Right cardiac atrium (tissue), 5 donors: ENCODE data around the gene ZNF467. TPM values are rescaled to one million over a fixed set of nuclear protein-coding genes. Genes with fewer than 3 reads are reported as not detected.
A peak's percentile ranks its signal among the peaks of the same experiment; 100 is the strongest.

Experiments used
- ATAC-seq, 2 donors: fragments of 200-7000 bp; cut with Tn5 transposase; one replicate each; pipeline versions ENCODE4 v1.8.0 to v1.9.1; 2020; ENCODE audit warnings: moderate library complexity in 2 of 2, mild to moderate bottlenecking in 1 of 2
- DNase-seq, 3 donors: peaks; one replicate each; pipeline ENCODE4 v3.0.0-alpha.2; 2020
- H3K27ac ChIP-seq: one replicate; pipeline ENCODE4 v1.5.1; 2013; ENCODE audit warnings: mild to moderate bottlenecking, low read length, control low read depth, moderate library complexity
- H3K27me3 ChIP-seq: one replicate; pipeline ENCODE4 v1.6.1; 2013; ENCODE audit not compliant: control insufficient read depth, insufficient read depth
- H3K4me1 ChIP-seq: one replicate; pipeline ENCODE4 v1.6.1; 2013; ENCODE audit warnings: low read length; ENCODE audit not compliant: control insufficient read depth, insufficient read depth
- H3K4me3 ChIP-seq: one replicate; pipeline ENCODE4 v1.5.1; 2013; ENCODE audit warnings: low read length, control low read depth
- H3K9me3 ChIP-seq: one replicate; pipeline ENCODE4 v1.6.1; 2013; ENCODE audit warnings: low read length; ENCODE audit not compliant: control insufficient read depth
- WGBS: extraction: QIAGEN DNeasy Blood & Tissue Kit; methylation state at CpG from one replicate; pipeline ENCODE4 v1.1.7; 2013; 5-methylcytosine and 5-hydroxymethylcytosine counted together
- intact Hi-C, 4 donors: fragments of 100-400 bp; cut with DNase I; formaldehyde crosslinking; loops; one replicate each; pipeline versions ENCODE4 v1.11.0 to v1.14.0; 2022 to 2023
- polyA plus RNA-seq: library from polyadenylated mRNA; stranded (reverse); fragments of 200-250 nt; gene quantifications from one replicate; pipeline ENCODE4 v1.2.3, GENCODE V29; 2013
- total RNA-seq, 4 donors: library from RNA; stranded (reverse); fragmentation: NEBNext Ultra II Directional; extraction: Animal tissue kit (Norgen Biotek cat#: 25700); gene quantifications; one replicate each; pipeline ENCODE4 v1.2.1, GENCODE V29; 2021
- donor health status: healthy with polysubstance abuse.
- donor health status: DM: no; HTN: yes; CAD: no.
- donor health status: DM: no; HTN: no; CAD: no.
- donor health status: DM: no; HTN: yes; CAD: no; lungs with severe emphysema.
- donor health status: DM: yes; HTN: yes; CAD: no.

ZNF467 gene
- total and polyA plus RNA-seq, 5 donors: 6.6 to 15.6 (median 10.8) TPM

DNA sequence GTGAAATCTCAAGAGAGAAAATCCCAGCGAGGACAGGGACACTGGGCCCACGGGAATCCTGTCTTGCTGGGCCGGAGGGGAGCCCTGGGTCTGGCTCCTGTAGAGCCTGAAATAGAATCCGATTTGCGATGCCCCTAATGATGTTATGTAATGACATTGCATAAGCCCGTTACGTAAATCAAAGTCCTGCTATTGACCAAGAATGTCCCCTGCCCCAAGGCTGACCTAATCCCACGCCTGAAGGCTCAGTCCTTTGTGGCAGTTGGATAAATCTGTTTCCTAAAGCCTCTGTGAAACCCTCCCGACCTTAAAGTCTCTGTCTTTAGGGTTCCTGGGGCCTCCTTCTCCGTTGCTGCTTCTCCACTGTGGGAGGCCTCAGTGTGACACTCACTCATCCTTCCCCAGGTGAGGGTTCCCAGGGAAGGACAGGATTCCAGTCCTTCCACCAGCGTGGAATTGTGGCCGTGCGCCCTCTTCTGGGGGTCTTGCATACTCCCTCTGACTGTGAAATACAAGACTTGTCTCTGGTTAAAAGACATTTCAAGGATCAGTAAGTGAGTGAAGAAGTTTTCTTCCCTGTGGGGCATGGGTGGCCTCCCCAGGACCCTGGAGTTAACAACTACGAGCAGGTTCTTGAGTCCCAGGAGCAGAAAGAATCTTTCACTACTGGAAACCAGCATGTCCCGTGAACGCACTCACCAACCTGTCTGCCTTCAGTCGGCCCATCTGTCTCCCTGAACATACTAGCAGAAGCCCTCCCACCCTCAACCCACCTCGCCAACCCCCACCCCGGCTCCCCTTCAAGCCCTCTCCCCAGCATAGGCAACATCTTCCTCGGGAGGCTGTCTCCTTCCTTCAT lies 19.8 kb downstream of the ZNF467 start:
- WGBS: 58% methylated on average over 20 of the region's 20 CpGs

DNA sequence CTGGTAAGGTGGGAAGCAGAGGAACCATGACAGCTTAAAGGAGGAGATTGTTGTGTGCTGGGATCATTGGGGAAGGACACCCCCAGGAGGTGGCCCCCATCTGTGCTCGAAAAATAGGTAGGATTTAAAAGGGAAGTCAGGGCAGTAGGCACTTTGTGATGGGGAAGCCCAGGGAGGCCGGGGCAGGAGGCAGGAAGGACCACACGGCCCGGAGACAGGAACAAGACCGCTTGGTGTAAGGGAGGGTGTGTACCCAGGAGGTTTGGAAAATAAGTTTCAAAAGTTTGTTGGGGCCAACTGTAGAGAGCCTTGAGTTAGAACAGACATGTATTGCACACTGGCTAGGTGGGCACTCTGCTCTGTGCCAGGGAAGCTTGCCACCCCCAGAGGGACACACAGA lies 20.7 kb downstream of the ZNF467 start:
- Histone ChIP-seq H3K4me3 (no peak overlapping the region), H3K4me1 (no peaks in the 10 kb centered on the region), H3K27ac (no peak overlapping the region), H3K9me3 (no peaks in the 10 kb centered on the region), H3K27me3 (no peaks in the 10 kb centered on the region)
- WGBS: 77% methylated on average over 5 of the region's 5 CpGs
- intact Hi-C loops: no loop called here
- ATAC-seq (no peak), DNase-seq (no peak)

More for the DNA sequence above, 19.8 kb downstream of the ZNF467 start:
- Histone ChIP-seq H3K9me3 (no peaks in the 10 kb centered on the region), H3K4me3 (no peak overlapping the region), H3K27me3 (no peaks in the 10 kb centered on the region), H3K4me1 (no peaks in the 10 kb centered on the region), H3K27ac (no peak overlapping the region)
- peak; percentile 41 to 53 for ATAC-seq
- intact Hi-C loops: no loop called here
- peak in 2 of 3 donors; percentile 71 to 75 for DNase-seq

DNA sequence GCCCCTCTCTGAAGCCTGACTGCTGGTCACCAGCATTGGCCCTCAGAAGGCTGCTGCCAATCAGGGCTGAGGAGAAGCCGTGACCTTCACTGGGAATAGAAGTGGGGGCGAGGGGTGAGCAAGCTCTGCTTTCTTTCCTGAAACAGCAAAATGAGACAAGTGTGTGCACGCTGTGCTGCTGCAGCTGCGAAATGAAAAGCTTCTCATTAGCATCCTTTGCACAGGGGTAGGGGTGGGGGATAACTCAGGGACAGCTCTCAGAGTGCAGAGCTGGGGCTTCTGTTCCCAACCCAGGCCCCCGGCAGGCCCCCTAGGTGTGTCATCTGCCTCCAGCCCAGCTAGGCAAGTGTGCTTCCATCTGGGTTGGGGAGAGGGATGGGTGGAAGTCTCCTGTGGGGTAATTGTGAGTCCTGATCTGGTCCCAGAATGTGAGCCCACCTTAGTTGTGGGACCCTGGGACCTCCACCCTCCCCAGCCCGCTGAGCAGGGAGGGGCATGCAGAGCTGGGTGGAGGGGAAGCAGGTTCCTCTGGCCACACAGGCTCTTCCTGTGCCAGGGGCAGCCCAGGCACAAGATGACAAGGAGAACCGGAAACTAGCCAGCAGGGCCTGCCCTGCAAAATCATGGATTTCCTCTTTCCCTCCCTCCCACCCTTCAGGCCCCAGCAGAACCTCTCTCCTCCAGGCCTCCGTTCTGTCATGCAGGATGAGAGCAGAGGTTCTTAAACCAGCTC lies 22.2 kb downstream of the ZNF467 start:
- H3K27me3 ChIP-seq: no peaks in the 10 kb centered on the region
- no peaks in the 10 kb centered on the region for H3K4me1 ChIP-seq
- 71% methylated on average over 8 of the region's 8 CpGs for WGBS
- no peaks in the 10 kb centered on the region for H3K9me3 ChIP-seq
- no peak overlapping the region for H3K4me3 ChIP-seq
- DNase-seq (peak in 1 of 3 donors; percentile 57), ATAC-seq (no peak)
- H3K27ac ChIP-seq: no peak overlapping the region
- intact Hi-C loops: no loop called here

- WGBS: 94% methylated on average over 9 of the region's 9 CpGs
- H3K27me3 ChIP-seq: no peaks in the 10 kb centered on the region
- no peaks in the 10 kb centered on the region for H3K4me1 ChIP-seq
- intact Hi-C loops: no loop called here
- no peak for DNase-seq
- no peak for ATAC-seq
- H3K27ac ChIP-seq: no peak overlapping the region
- H3K9me3 ChIP-seq: no peaks in the 10 kb centered on the region
- H3K4me3 ChIP-seq: no peak overlapping the region
Observed at GRCh38 chr7:149750122-149750845, 23.1 kb downstream of the ZNF467 start.

GRCh38 chr7:149748076-149748874 lies 25.1 kb downstream of the ZNF467 start:
- Histone ChIP-seq H3K4me3 (no peak overlapping the region), H3K4me1 (no peaks in the 10 kb centered on the region), H3K27ac (no peak overlapping the region), H3K9me3 (no peaks in the 10 kb centered on the region), H3K27me3 (no peaks in the 10 kb centered on the region)
- ATAC-seq: no peak
- WGBS: 49% methylated on average over 9 of the region's 9 CpGs
- DNase-seq: no peak
- intact Hi-C loops: loop anchor here in 2 of 4 donors (10.0 kb wide), 1 partner anchor 73 kb away; no protein-coding TSS in a partner anchor

GRCh38 chr7:149743476-149744255 lies 29.7 kb downstream of the ZNF467 start:
- no peaks in the 10 kb centered on the region for H3K9me3 ChIP-seq
- DNase-seq (no peak), ATAC-seq (no peak)
- H3K27ac ChIP-seq: no peak overlapping the region
- no peaks in the 10 kb centered on the region for H3K4me1 ChIP-seq
- H3K4me3 ChIP-seq: no peak overlapping the region
- WGBS: 30% methylated on average over 4 of the region's 4 CpGs
- H3K27me3 ChIP-seq: no peaks in the 10 kb centered on the region
- intact Hi-C loops: loop anchor here (2.0 to 10.0 kb wide), 3 partner anchors 69 to 81 kb away; no protein-coding TSS in a partner anchor

DNA sequence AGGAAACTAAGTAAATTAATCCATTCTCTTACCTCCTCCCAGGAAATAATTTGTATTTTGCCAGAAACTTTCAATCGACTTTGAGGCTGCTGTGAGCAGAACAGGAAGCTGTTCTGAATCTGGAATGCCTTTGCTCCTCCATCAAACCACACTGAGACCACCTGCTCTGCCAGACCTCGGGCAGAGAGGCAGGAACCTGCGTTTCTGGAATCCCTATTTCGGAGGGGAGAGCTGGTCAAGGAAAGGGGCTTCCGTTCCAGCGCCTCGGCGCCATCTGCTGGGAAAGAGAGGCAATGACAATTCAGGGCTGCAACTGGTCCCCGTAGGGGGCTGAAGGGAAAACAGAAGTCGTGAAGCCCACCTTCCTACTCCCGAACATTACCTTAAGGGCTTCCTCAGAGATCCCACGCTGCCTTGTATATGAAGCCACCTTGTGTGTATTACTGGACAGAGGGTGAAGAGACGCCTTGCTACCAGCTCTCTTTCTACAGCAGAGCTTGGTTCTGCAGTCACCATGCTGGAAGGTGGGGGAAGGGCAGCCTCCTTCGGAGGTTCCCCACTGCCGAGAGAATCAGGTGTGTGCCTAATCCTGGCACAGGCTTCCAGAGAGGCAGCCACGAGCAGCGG lies 31.2 kb downstream of the ZNF467 start:
- H3K27ac ChIP-seq: no peak overlapping the region
- ATAC-seq (peak; percentile 77 to 81), DNase-seq (peak; percentile 59 to 84 (median 84))
- peak overlapping the region; percentile 38 for H3K4me3 ChIP-seq
- no peaks in the 10 kb centered on the region for H3K4me1 ChIP-seq
- no peaks in the 10 kb centered on the region for H3K27me3 ChIP-seq
- H3K9me3 ChIP-seq: no peaks in the 10 kb centered on the region
- intact Hi-C loops: loop anchor here (2.0 to 10.0 kb wide), 3 partner anchors 67 to 80 kb away; no protein-coding TSS in a partner anchor
- under 1% methylated on average over 17 of the region's 17 CpGs for WGBS

- ATAC-seq (peak; percentile 51 to 60), DNase-seq (peak in 1 of 3 donors; percentile 52)
- H3K27ac ChIP-seq: no peak overlapping the region
- no peaks in the 10 kb centered on the region for H3K9me3 ChIP-seq
- H3K4me3 ChIP-seq: peak overlapping the region; percentile 38
- intact Hi-C loops: loop anchor here (2.0 to 10.0 kb wide), 3 partner anchors 67 to 79 kb away; no protein-coding TSS in a partner anchor
- H3K4me1 ChIP-seq: no peaks in the 10 kb centered on the region
- H3K27me3 ChIP-seq: no peaks in the 10 kb centered on the region
- 24% methylated on average over 13 of the region's 13 CpGs for WGBS
Observed at GRCh38 chr7:149741629-149742028, 31.8 kb downstream of the ZNF467 start.

DNA sequence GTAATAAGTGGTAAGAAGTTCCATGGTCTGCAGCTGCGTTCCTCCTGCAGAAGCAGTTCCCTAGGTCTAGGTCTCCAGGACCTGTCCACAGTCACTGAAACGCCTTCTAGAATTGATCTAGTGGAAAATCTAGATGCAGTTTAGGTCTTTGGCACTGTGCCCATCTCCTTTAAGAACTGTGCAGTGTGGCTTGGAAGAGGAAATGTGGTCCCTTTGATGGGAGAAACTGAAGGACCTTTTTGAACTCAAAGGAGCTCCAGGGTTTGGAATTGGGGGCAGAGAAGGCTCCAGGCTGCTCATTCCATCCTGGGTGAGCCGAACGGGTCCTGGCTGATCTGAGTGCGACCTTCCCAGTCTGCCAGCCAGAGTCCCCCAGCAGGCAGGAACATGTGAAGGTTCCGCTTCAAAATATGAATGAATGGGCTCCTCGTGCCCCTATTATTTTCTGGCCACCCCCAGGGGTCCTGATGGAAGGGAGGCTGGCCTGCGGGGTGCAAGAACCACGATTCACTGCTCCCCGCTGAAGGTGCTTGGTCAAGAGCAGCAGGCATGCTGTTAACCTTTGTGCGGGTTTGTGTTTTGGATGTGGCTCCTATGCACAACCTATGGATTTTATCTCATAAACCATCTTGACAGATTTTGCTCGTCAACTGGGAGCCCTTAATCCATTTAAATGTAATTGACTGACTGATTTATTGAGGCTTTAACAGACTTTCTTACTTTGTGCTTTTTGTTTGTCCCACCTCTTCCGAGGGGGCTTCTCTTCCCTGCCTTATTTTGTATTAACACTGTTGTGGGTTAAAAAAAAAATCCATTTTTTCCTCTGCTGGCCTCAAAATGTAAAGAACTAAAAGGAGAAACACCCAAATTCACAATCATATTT lies 36.7 kb downstream of the ZNF467 start:
- Histone ChIP-seq H3K9me3 (no peaks in the 10 kb centered on the region), H3K27me3 (no peaks in the 10 kb centered on the region), H3K4me1 (no peaks in the 10 kb centered on the region), H3K4me3 (no peak overlapping the region), H3K27ac (no peak overlapping the region)
- ATAC-seq (peak in 1 of 2 donors; percentile 1), DNase-seq (no peak)
- intact Hi-C loops: no loop called here
- 57% methylated on average over 13 of the region's 13 CpGs for WGBS
